CD4-positive, alpha-beta T cell treated with Interleukin-15 for 1 hour (primary cell): ENCODE data around the gene CCDC30.
A peak's percentile ranks its signal among the peaks of the same experiment; 100 is the strongest.

Experiments
- DNase-seq: peaks from one replicate; pipeline ENCODE4 v3.0.0-alpha.2; 2020

The CCDC30 gene

GRCh38 chr1:42462828-42463763 lies at the start of gene CCDC30:
Gene CCDC30 (plus strand): TSS chr1:42463286. CDS start chr1:42480552, 17,266 bp downstream.
- peak; percentile 98 for DNase-seq

GRCh38 chr1:42414551-42415496 lies 48.3 kb upstream of the CCDC30 start:
- DNase-seq, result no peak

GRCh38 chr1:42417166-42417565 lies 45.9 kb upstream of the CCDC30 start:
- no peak for DNase-seq

- no peak for DNase-seq
Measured at GRCh38 chr1:42418516-42418915, 44.6 kb upstream of the CCDC30 start.

- no peak for DNase-seq
Measured at GRCh38 chr1:42419126-42419821, 43.8 kb upstream of the CCDC30 start.

GRCh38 chr1:42420121-42420520 lies 43.0 kb upstream of the CCDC30 start:
- no peak for DNase-seq

- no peak for DNase-seq
Measured at GRCh38 chr1:42420911-42421585, 42.0 kb upstream of the CCDC30 start.

GRCh38 chr1:42422737-42423136 lies 40.3 kb upstream of the CCDC30 start:
- DNase-seq, result no peak

GRCh38 chr1:42423681-42424080 lies 39.4 kb upstream of the CCDC30 start:
- no peak for DNase-seq

GRCh38 chr1:42424201-42424600 lies 38.9 kb upstream of the CCDC30 start:
- DNase-seq, result no peak

GRCh38 chr1:42427240-42427639 lies 35.8 kb upstream of the CCDC30 start:
- no peak for DNase-seq

- DNase-seq, result no peak
Measured at GRCh38 chr1:42429603-42430002, 33.5 kb upstream of the CCDC30 start.

GRCh38 chr1:42430286-42431135 lies 32.6 kb upstream of the CCDC30 start:
- no peak for DNase-seq

- DNase-seq, result no peak
Measured at GRCh38 chr1:42431514-42431913, 31.6 kb upstream of the CCDC30 start.

- DNase-seq, result no peak
Measured at GRCh38 chr1:42432714-42433113, 30.4 kb upstream of the CCDC30 start.

- DNase-seq, result no peak
Measured at GRCh38 chr1:42433369-42433768, 29.7 kb upstream of the CCDC30 start.

- no peak for DNase-seq
Measured at GRCh38 chr1:42434340-42434739, 28.7 kb upstream of the CCDC30 start.

GRCh38 chr1:42439940-42440339 lies 23.1 kb upstream of the CCDC30 start:
- DNase-seq, result no peak

GRCh38 chr1:42442662-42443061 lies 20.4 kb upstream of the CCDC30 start:
- no peak for DNase-seq

GRCh38 chr1:42449256-42449655 lies 13.8 kb upstream of the CCDC30 start:
- DNase-seq, result no peak

GRCh38 chr1:42450061-42450460 lies 13.0 kb upstream of the CCDC30 start:
- DNase-seq, result no peak
